Large intestine (tissue), 3 donors: ENCODE data around the gene TLCD1. TPM values are rescaled to one million over a fixed set of nuclear protein-coding genes. Genes with fewer than 3 reads are reported as not detected.

Source experiments
- DNase-seq, 2 donors: peaks; one replicate each; pipeline versions ENCODE4 v3.0.0 to v3.0.0-alpha.2; 2013
- H3K27ac ChIP-seq: one replicate; pipeline ENCODE4 v1.5.1; 2013; ENCODE audit warnings: low read length
- H3K27me3 ChIP-seq: 2 replicates; pipeline ENCODE4 v1.6.1; 2013; ENCODE audit warnings: low read length; ENCODE audit not compliant: control insufficient read depth, insufficient read depth
- H3K36me3 ChIP-seq: 2 replicates; pipeline ENCODE4 v1.6.1; 2013; ENCODE audit warnings: low read length; ENCODE audit not compliant: control insufficient read depth, insufficient read depth
- H3K4me1 ChIP-seq: one replicate; pipeline ENCODE4 v1.6.1; 2013; ENCODE audit warnings: low read length; ENCODE audit not compliant: control insufficient read depth, insufficient read depth
- H3K4me3 ChIP-seq: one replicate; pipeline ENCODE4 v1.5.1; 2013; ENCODE audit warnings: low read length
- H3K9me3 ChIP-seq: one replicate; pipeline ENCODE4 v1.6.1; 2013; ENCODE audit warnings: mild to moderate bottlenecking, low read depth, low read length, moderate library complexity; ENCODE audit not compliant: control insufficient read depth
- WGBS: methylation state at CpG from one replicate; pipeline ENCODE4 v1.1.5; 2013; ENCODE audit warnings: low lambda C conversion rate; ENCODE audit not compliant: insufficient coverage; 5-methylcytosine and 5-hydroxymethylcytosine counted together
- polyA plus RNA-seq: library from polyadenylated mRNA; unstranded; fragments of 120-200 nt; gene quantifications from one replicate; pipeline ENCODE4 v1.2.1, GENCODE V29; 2013

Gene TLCD1
- polyA plus RNA-seq, 1 donor, result 9.4 TPM

GRCh38 chr17:28719021-28719433 is 7.0 kb downstream of the TLCD1 start:
- Histone ChIP-seq H3K4me1 (peaks cover 39% of the 10 kb centered on the region), H3K27ac (peak overlapping the region; percentile 84), H3K4me3 (peak overlapping the region; percentile 88), H3K9me3 (peaks cover 6% of the 10 kb centered on the region), H3K27me3 (peaks cover 7% of the 10 kb centered on the region), H3K36me3 (peaks cover 49% of the 10 kb centered on the region)
- 0% methylated on average over 1 of the region's 18 CpGs for WGBS
- DNase-seq, result no peak

- H3K4me3 ChIP-seq, result peak overlapping the region; percentile 73
- peaks cover 39% of the 10 kb centered on the region for H3K4me1 ChIP-seq
- peaks cover 7% of the 10 kb centered on the region for H3K27me3 ChIP-seq
- H3K27ac ChIP-seq, result peak overlapping the region; percentile 84
- peaks cover 6% of the 10 kb centered on the region for H3K9me3 ChIP-seq
- DNase-seq, result peak in 1 of 2 donors; percentile 43
- WGBS, result 46% methylated on average over 6 of the region's 18 CpGs
- H3K36me3 ChIP-seq, result peaks cover 46% of the 10 kb centered on the region
Observed at GRCh38 chr17:28718333-28719020, 7.6 kb downstream of the TLCD1 start.

- Histone ChIP-seq H3K27me3 (peaks cover 7% of the 10 kb centered on the region), H3K36me3 (peaks cover 41% of the 10 kb centered on the region), H3K4me3 (peak within 1 kb of the TSS; percentile 73), H3K27ac (peak within 1 kb of the TSS; percentile 84), H3K4me1 (peaks cover 33% of the 10 kb centered on the region), H3K9me3 (peaks cover 6% of the 10 kb centered on the region)
- DNase-seq, result peak; percentile 78 to 88
- no CpG with 5 or more reads among the region's 60 CpGs for WGBS
Observed at GRCh38 chr17:28717578-28718332, 8.3 kb downstream of the TLCD1 start, which contains the start of gene RAB34. Gene RAB34 (minus strand): TSS chr17:28717868. CDS start chr17:28717266, 602 bp downstream.

GRCh38 chr17:28716740-28717577 is 9.1 kb downstream of the TLCD1 start:
- Histone ChIP-seq H3K9me3 (peaks cover 9% of the 10 kb centered on the region), H3K36me3 (peaks cover 35% of the 10 kb centered on the region), H3K4me3 (peak overlapping the region; percentile 73), H3K27ac (peak overlapping the region; percentile 60), H3K4me1 (peaks cover 30% of the 10 kb centered on the region), H3K27me3 (peaks cover 7% of the 10 kb centered on the region)
- WGBS, result no CpG with 5 or more reads among the region's 63 CpGs
- DNase-seq, result peak in 1 of 2 donors; percentile 65

- Histone ChIP-seq H3K27me3 (peaks cover 7% of the 10 kb centered on the region), H3K4me1 (peaks cover 34% of the 10 kb centered on the region), H3K9me3 (peaks cover 12% of the 10 kb centered on the region), H3K27ac (no peak overlapping the region), H3K36me3 (peaks cover 24% of the 10 kb centered on the region), H3K4me3 (no peak overlapping the region)
- WGBS, result no CpG with 5 or more reads among the region's 2 CpGs
- no peak for DNase-seq
Observed at GRCh38 chr17:28715217-28715616, 10.8 kb downstream of the TLCD1 start.

GRCh38 chr17:28714281-28714680 is 11.8 kb downstream of the TLCD1 start:
- no peak for DNase-seq
- H3K27me3 ChIP-seq, result peaks cover 7% of the 10 kb centered on the region
- peaks cover 12% of the 10 kb centered on the region for H3K9me3 ChIP-seq
- H3K36me3 ChIP-seq, result peaks cover 24% of the 10 kb centered on the region
- no peak overlapping the region for H3K4me3 ChIP-seq
- no CpG with 5 or more reads among the region's 3 CpGs for WGBS
- H3K27ac ChIP-seq, result no peak overlapping the region
- peaks cover 41% of the 10 kb centered on the region for H3K4me1 ChIP-seq

GRCh38 chr17:28712705-28713415 is 13.2 kb downstream of the TLCD1 start:
- DNase-seq, result no peak
- no CpG with 5 or more reads among the region's 7 CpGs for WGBS
- Histone ChIP-seq H3K27me3 (peaks cover 7% of the 10 kb centered on the region), H3K9me3 (peaks cover 12% of the 10 kb centered on the region), H3K4me1 (peaks cover 28% of the 10 kb centered on the region), H3K27ac (no peak overlapping the region), H3K4me3 (no peak overlapping the region), H3K36me3 (peaks cover 24% of the 10 kb centered on the region)

- Histone ChIP-seq H3K27ac (peak overlapping the region; percentile 99), H3K4me3 (peak overlapping the region; percentile 58), H3K9me3 (peaks cover 10% of the 10 kb centered on the region), H3K36me3 (peaks cover 24% of the 10 kb centered on the region), H3K4me1 (peaks cover 27% of the 10 kb centered on the region), H3K27me3 (peaks cover 4% of the 10 kb centered on the region)
- WGBS, result no CpG with 5 or more reads among the region's 34 CpGs
- DNase-seq, result no peak
Observed at GRCh38 chr17:28712032-28712704, 13.9 kb downstream of the TLCD1 start.

GRCh38 chr17:28711723-28712031 is 14.4 kb downstream of the TLCD1 start, which contains the start of gene PROCA1:
Gene PROCA1 (minus strand): TSS chr17:28711888. CDS start chr17:28711660, 228 bp downstream.
- Histone ChIP-seq H3K36me3 (peaks cover 24% of the 10 kb centered on the region), H3K27ac (peak within 1 kb of the TSS; percentile 99), H3K9me3 (peaks cover 7% of the 10 kb centered on the region), H3K4me1 (peaks cover 25% of the 10 kb centered on the region), H3K4me3 (peak within 1 kb of the TSS; percentile 58), H3K27me3 (no peaks in the 10 kb centered on the region)
- WGBS, result no CpG with 5 or more reads among the region's 20 CpGs
- no peak for DNase-seq
